Measurements from ENCODE around the gene PLEKHJ1. TPM values are rescaled to one million over a fixed set of nuclear protein-coding genes. Genes with fewer than 3 reads are reported as not detected.

The PLEKHJ1 gene
- total and polyA plus RNA-seq, 5 donors from 2014 or later = 50.3 to 121 (median 100) TPM

GRCh38 chr19:2246014-2246620 is 10.0 kb upstream of the PLEKHJ1 start:
- Histone ChIP-seq H3K4me1 (ENCODE audit: control insufficient read depth, insufficient read depth, low read length, poor library complexity, severe bottlenecking) (peaks cover 36% of the 10 kb centered on the region), H3K27ac (ENCODE audit: insufficient read depth, low read length, poor library complexity, severe bottlenecking) (no peak overlapping the region), H3K9me3 (ENCODE audit: control insufficient read depth in 2 of 2, low read length in 2 of 2) (no peaks in the 10 kb centered on the region), H3K4me3 (ENCODE audit: low read depth, low read length) (no peak overlapping the region), H3K36me3 (ENCODE audit: control insufficient read depth, insufficient read depth, low read length) (peaks cover 51% of the 10 kb centered on the region), H3K27me3 (ENCODE audit: control insufficient read depth, insufficient read depth, low read length) (no peaks in the 10 kb centered on the region)
- no peak for DNase-seq
- no peaks in the 10 kb centered on the region for H3K27me3 Mint-ChIP-seq
- H3K4me1 Mint-ChIP-seq = peaks cover 0 to 22% (median 10%) of the 10 kb centered on the region in 4 donors
- peak overlapping the region in 1 of 4 donors; percentile 38 for H3K4me3 Mint-ChIP-seq
- H3K9me3 Mint-ChIP-seq = no peaks in the 10 kb centered on the region
- H3K27ac Mint-ChIP-seq = no peak overlapping the region
- no peak for ATAC-seq (ENCODE audit: low read depth in 2 of 2)
- H3K36me3 Mint-ChIP-seq = no peaks in the 10 kb centered on the region

GRCh38 chr19:2245273-2245672 is 9.1 kb upstream of the PLEKHJ1 start:
- Histone ChIP-seq H3K4me3 (ENCODE audit: low read depth, low read length) (no peak overlapping the region), H3K9me3 (ENCODE audit: control insufficient read depth in 2 of 2, low read length in 2 of 2) (no peaks in the 10 kb centered on the region), H3K4me1 (ENCODE audit: control insufficient read depth, insufficient read depth, low read length, poor library complexity, severe bottlenecking) (peaks cover 36% of the 10 kb centered on the region), H3K27ac (ENCODE audit: insufficient read depth, low read length, poor library complexity, severe bottlenecking) (no peak overlapping the region), H3K36me3 (ENCODE audit: control insufficient read depth, insufficient read depth, low read length) (peaks cover 51% of the 10 kb centered on the region), H3K27me3 (ENCODE audit: control insufficient read depth, insufficient read depth, low read length) (no peaks in the 10 kb centered on the region)
- no peaks in the 10 kb centered on the region for H3K27me3 Mint-ChIP-seq
- no peaks in the 10 kb centered on the region for H3K36me3 Mint-ChIP-seq
- H3K9me3 Mint-ChIP-seq = no peaks in the 10 kb centered on the region
- H3K4me1 Mint-ChIP-seq = peaks cover 0 to 30% (median 18%) of the 10 kb centered on the region in 4 donors
- no peak for ATAC-seq (ENCODE audit: low read depth in 2 of 2)
- DNase-seq = no peak
- H3K27ac Mint-ChIP-seq = no peak overlapping the region
- H3K4me3 Mint-ChIP-seq = no peak overlapping the region

GRCh38 chr19:2244486-2244885 is 8.4 kb upstream of the PLEKHJ1 start:
- no peaks in the 10 kb centered on the region for H3K9me3 Mint-ChIP-seq
- ATAC-seq (ENCODE audit: low read depth in 2 of 2) (no peak), DNase-seq (no peak)
- H3K27ac Mint-ChIP-seq = no peak overlapping the region
- peaks cover 4 to 38% (median 24%) of the 10 kb centered on the region in 4 donors for H3K4me1 Mint-ChIP-seq
- Histone ChIP-seq H3K9me3 (ENCODE audit: control insufficient read depth in 2 of 2, low read length in 2 of 2) (no peaks in the 10 kb centered on the region), H3K4me1 (ENCODE audit: control insufficient read depth, insufficient read depth, low read length, poor library complexity, severe bottlenecking) (peaks cover 39% of the 10 kb centered on the region), H3K27me3 (ENCODE audit: control insufficient read depth, insufficient read depth, low read length) (no peaks in the 10 kb centered on the region), H3K27ac (ENCODE audit: insufficient read depth, low read length, poor library complexity, severe bottlenecking) (no peak overlapping the region), H3K4me3 (ENCODE audit: low read depth, low read length) (no peak overlapping the region), H3K36me3 (ENCODE audit: control insufficient read depth, insufficient read depth, low read length) (peaks cover 51% of the 10 kb centered on the region)
- peaks cover 3% of the 10 kb centered on the region for H3K36me3 Mint-ChIP-seq
- H3K4me3 Mint-ChIP-seq = peak overlapping the region in 2 of 4 donors; percentile 15
- peaks cover 4% of the 10 kb centered on the region for H3K27me3 Mint-ChIP-seq

- H3K27ac Mint-ChIP-seq = no peak overlapping the region
- Histone ChIP-seq H3K27ac (ENCODE audit: insufficient read depth, low read length, poor library complexity, severe bottlenecking) (no peak overlapping the region), H3K4me3 (ENCODE audit: low read depth, low read length) (no peak overlapping the region), H3K36me3 (ENCODE audit: control insufficient read depth, insufficient read depth, low read length) (peaks cover 51% of the 10 kb centered on the region), H3K27me3 (ENCODE audit: control insufficient read depth, insufficient read depth, low read length) (no peaks in the 10 kb centered on the region), H3K9me3 (ENCODE audit: control insufficient read depth in 2 of 2, low read length in 2 of 2) (no peaks in the 10 kb centered on the region), H3K4me1 (ENCODE audit: control insufficient read depth, insufficient read depth, low read length, poor library complexity, severe bottlenecking) (peaks cover 43% of the 10 kb centered on the region)
- H3K4me1 Mint-ChIP-seq = peaks cover 8 to 42% (median 27%) of the 10 kb centered on the region in 4 donors
- H3K36me3 Mint-ChIP-seq = peaks cover 3% of the 10 kb centered on the region
- no peak for ATAC-seq (ENCODE audit: low read depth in 2 of 2)
- peaks cover 8% of the 10 kb centered on the region for H3K27me3 Mint-ChIP-seq
- H3K9me3 Mint-ChIP-seq = no peaks in the 10 kb centered on the region
- no peak for DNase-seq
- H3K4me3 Mint-ChIP-seq = peak overlapping the region in 1 of 4 donors; percentile 15
Measured at GRCh38 chr19:2244125-2244411, 7.9 kb upstream of the PLEKHJ1 start.

GRCh38 chr19:2243274-2244124 is 7.4 kb upstream of the PLEKHJ1 start:
- no peak overlapping the region for H3K27ac ChIP-seq (ENCODE audit: insufficient read depth, low read length, poor library complexity, severe bottlenecking)
- Mint-ChIP-seq H3K36me3 (peaks cover 6% of the 10 kb centered on the region), H3K27ac (no peak overlapping the region), H3K9me3 (no peaks in the 10 kb centered on the region), H3K4me1 (peaks cover 11 to 48% (median 31%) of the 10 kb centered on the region in 4 donors), H3K27me3 (peaks cover 9% of the 10 kb centered on the region), H3K4me3 (peak overlapping the region in 1 of 4 donors; percentile 15)
- peaks cover 51% of the 10 kb centered on the region for H3K36me3 ChIP-seq (ENCODE audit: control insufficient read depth, insufficient read depth, low read length)
- no peak overlapping the region for H3K4me3 ChIP-seq (ENCODE audit: low read depth, low read length)
- no peak for ATAC-seq (ENCODE audit: low read depth in 2 of 2)
- H3K4me1 ChIP-seq (ENCODE audit: control insufficient read depth, insufficient read depth, low read length, poor library complexity, severe bottlenecking) = peaks cover 49% of the 10 kb centered on the region
- no peaks in the 10 kb centered on the region for H3K27me3 ChIP-seq (ENCODE audit: control insufficient read depth, insufficient read depth, low read length)
- DNase-seq = no peak
- no peaks in the 10 kb centered on the region for H3K9me3 ChIP-seq (ENCODE audit: control insufficient read depth in 2 of 2, low read length in 2 of 2)

- Mint-ChIP-seq H3K27me3 (peaks cover 13% of the 10 kb centered on the region), H3K4me3 (peak overlapping the region in 3 of 4 donors; percentile 24 to 56 (median 54)), H3K9me3 (no peaks in the 10 kb centered on the region), H3K36me3 (peaks cover 10% of the 10 kb centered on the region), H3K27ac (peak overlapping the region in 2 of 3 donors; percentile 60 to 82), H3K4me1 (peaks cover 15 to 55% (median 37%) of the 10 kb centered on the region in 4 donors)
- Histone ChIP-seq H3K36me3 (ENCODE audit: control insufficient read depth, insufficient read depth, low read length) (peaks cover 51% of the 10 kb centered on the region), H3K4me1 (ENCODE audit: control insufficient read depth, insufficient read depth, low read length, poor library complexity, severe bottlenecking) (peaks cover 56% of the 10 kb centered on the region), H3K4me3 (ENCODE audit: low read depth, low read length) (no peak overlapping the region), H3K9me3 (ENCODE audit: control insufficient read depth in 2 of 2, low read length in 2 of 2) (no peaks in the 10 kb centered on the region), H3K27me3 (ENCODE audit: control insufficient read depth, insufficient read depth, low read length) (no peaks in the 10 kb centered on the region), H3K27ac (ENCODE audit: insufficient read depth, low read length, poor library complexity, severe bottlenecking) (no peak overlapping the region)
- no peak for DNase-seq
- ATAC-seq (ENCODE audit: low read depth in 2 of 2) = no peak
Measured at GRCh38 chr19:2242816-2243215, 6.7 kb upstream of the PLEKHJ1 start.

- H3K4me3 Mint-ChIP-seq = peak overlapping the region in 2 of 4 donors; percentile 24 to 46
- H3K36me3 ChIP-seq (ENCODE audit: control insufficient read depth, insufficient read depth, low read length) = peaks cover 46% of the 10 kb centered on the region
Measured at GRCh38 chr19:2242092-2242537, 6.0 kb upstream of the PLEKHJ1 start.

More at GRCh38 chr19:2242092-2242537, 6.0 kb upstream of the PLEKHJ1 start:
- peaks cover 15 to 61% (median 41%) of the 10 kb centered on the region in 4 donors for H3K4me1 Mint-ChIP-seq
- Histone ChIP-seq H3K27me3 (ENCODE audit: control insufficient read depth, insufficient read depth, low read length) (no peaks in the 10 kb centered on the region), H3K27ac (ENCODE audit: insufficient read depth, low read length, poor library complexity, severe bottlenecking) (no peak overlapping the region), H3K4me3 (ENCODE audit: low read depth, low read length) (no peak overlapping the region), H3K4me1 (ENCODE audit: control insufficient read depth, insufficient read depth, low read length, poor library complexity, severe bottlenecking) (peaks cover 63% of the 10 kb centered on the region), H3K9me3 (ENCODE audit: control insufficient read depth in 2 of 2, low read length in 2 of 2) (no peaks in the 10 kb centered on the region)
- peak overlapping the region in 2 of 3 donors; percentile 43 to 60 for H3K27ac Mint-ChIP-seq
- DNase-seq = no peak
- H3K9me3 Mint-ChIP-seq = no peaks in the 10 kb centered on the region
- H3K36me3 Mint-ChIP-seq = peaks cover 10% of the 10 kb centered on the region
- ATAC-seq (ENCODE audit: low read depth in 2 of 2) = no peak
- peaks cover 13% of the 10 kb centered on the region for H3K27me3 Mint-ChIP-seq

All from CD4-positive, CD25-positive, alpha-beta regulatory T cell (primary cell).